Bronchial epithelial cell (primary cell): ENCODE measurements around the gene LAMA3. TPM values are rescaled to one million over a fixed set of nuclear protein-coding genes. Genes with fewer than 3 reads are reported as not detected.
A peak's percentile ranks its signal among the peaks of the same experiment; 100 is the strongest.

Experiments
- DNase-seq: peaks from one replicate; pipeline ENCODE4 v3.0.0-alpha.2; 2010; ENCODE audit warnings: low read depth
- FAIRE-seq: peaks from 2 replicates; lab custom pipeline; 2011; peaks lifted over from hg19 to GRCh38; lab: Jason Lieb, UNC
- H3K27me3 ChIP-seq: 2 replicates; pipeline ENCODE4 v1.5.1; 2011; ENCODE audit warnings: low read length; ENCODE audit not compliant: control insufficient read depth, insufficient read depth
- H3K36me3 ChIP-seq: 2 replicates; pipeline ENCODE4 v1.5.1; 2011; ENCODE audit warnings: low read length; ENCODE audit not compliant: control insufficient read depth, insufficient read depth
- H3K4me3 ChIP-seq: 2 replicates; pipeline ENCODE4 v1.5.1; 2011; ENCODE audit warnings: mild to moderate bottlenecking, low read depth, low read length, control low read depth
- total RNA-seq: library from RNA; depleted of rRNA; stranded (reverse); fragments of >200 nt; gene quantifications from 2 replicates; pipeline ENCODE4 v1.2.1, GENCODE V29; 2014
- TF ChIP-seq, protein P1 (sequence below): IDR thresholded peaks from 2 replicates; pipeline ENCODE4 v1.5.1; 2011; ENCODE audit warnings: mild to moderate bottlenecking, moderate library complexity, low read length, control low read depth, inconsistent platforms; ENCODE audit not compliant: insufficient read depth, severe bottlenecking

LAMA3 gene
- total RNA-seq, 1 donor from 2014 or later: 531 TPM

DNA sequence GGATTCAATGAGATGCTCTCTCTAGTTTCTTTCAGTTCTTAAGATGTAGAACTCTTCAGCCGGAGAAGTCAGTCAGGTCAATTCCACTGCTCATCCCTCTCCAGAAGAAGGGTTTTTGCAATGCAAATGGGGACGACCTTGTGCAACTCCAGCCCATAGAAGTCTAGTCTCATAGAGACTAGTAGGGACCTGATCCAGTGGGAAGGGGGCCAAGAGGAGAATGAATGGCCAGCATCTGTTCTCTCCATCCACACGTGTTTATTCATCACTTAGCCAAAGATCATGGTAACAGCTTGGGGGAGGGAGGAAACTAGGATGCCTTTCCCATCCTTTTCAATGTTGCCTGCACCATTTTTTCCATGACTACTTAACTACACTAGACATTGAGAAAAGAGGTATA is 120.2 kb downstream of the LAMA3 start:
- Histone ChIP-seq H3K36me3 (no peaks in the 10 kb centered on the region), H3K4me3 (no peak overlapping the region), H3K27me3 (no peaks in the 10 kb centered on the region)
- no peak for FAIRE-seq
- TF ChIP-seq, protein P1, sequence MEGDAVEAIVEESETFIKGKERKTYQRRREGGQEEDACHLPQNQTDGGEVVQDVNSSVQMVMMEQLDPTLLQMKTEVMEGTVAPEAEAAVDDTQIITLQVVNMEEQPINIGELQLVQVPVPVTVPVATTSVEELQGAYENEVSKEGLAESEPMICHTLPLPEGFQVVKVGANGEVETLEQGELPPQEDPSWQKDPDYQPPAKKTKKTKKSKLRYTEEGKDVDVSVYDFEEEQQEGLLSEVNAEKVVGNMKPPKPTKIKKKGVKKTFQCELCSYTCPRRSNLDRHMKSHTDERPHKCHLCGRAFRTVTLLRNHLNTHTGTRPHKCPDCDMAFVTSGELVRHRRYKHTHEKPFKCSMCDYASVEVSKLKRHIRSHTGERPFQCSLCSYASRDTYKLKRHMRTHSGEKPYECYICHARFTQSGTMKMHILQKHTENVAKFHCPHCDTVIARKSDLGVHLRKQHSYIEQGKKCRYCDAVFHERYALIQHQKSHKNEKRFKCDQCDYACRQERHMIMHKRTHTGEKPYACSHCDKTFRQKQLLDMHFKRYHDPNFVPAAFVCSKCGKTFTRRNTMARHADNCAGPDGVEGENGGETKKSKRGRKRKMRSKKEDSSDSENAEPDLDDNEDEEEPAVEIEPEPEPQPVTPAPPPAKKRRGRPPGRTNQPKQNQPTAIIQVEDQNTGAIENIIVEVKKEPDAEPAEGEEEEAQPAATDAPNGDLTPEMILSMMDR: no peak
- no peak for DNase-seq

DNA sequence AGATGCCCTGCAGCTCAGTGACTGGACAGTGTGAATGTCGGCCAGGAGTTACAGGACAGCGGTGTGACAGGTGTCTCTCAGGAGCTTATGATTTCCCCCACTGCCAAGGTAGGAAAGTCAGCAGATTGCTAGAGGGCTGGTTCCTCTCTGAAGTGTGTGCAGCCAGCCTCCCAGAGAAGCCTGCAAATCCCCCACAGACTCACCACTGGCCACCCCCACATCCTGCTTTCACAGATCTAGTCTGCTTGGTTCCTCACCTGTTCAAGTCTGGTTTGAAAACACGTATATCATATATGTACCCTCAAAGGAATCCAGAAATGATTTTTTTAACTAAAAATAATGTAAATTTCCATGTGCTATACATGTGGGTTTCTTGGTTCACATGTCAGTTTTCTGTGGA is 121.1 kb downstream of the LAMA3 start:
- no peaks in the 10 kb centered on the region for H3K27me3 ChIP-seq
- H3K36me3 ChIP-seq: no peaks in the 10 kb centered on the region
- no peak for DNase-seq
- TF ChIP-seq, protein P1: no peak
- H3K4me3 ChIP-seq: no peak overlapping the region
- FAIRE-seq: no peak

DNA sequence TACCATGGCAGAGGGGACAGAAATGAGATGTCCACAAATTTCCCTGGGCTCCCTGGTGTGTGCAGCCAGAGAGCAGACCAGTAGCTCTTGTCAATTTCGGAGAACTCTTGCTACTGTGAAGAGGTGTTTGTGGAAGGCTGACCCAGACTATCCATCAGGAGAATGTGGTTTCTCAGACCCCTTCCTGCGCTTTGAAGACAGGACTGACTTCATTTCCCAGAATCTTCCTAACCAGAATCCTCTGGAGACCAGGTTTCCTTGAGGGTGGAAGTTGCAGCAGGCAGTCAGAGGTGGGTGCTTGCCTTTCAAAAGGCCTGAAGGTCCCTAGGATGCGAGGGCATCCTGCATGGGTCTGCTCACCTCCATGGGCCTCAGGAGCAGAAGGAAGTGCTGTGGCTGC is 121.9 kb downstream of the LAMA3 start:
- Histone ChIP-seq H3K4me3 (no peak overlapping the region), H3K36me3 (no peaks in the 10 kb centered on the region), H3K27me3 (no peaks in the 10 kb centered on the region)
- TF ChIP-seq, protein P1: no peak
- no peak for FAIRE-seq
- DNase-seq: no peak

DNA sequence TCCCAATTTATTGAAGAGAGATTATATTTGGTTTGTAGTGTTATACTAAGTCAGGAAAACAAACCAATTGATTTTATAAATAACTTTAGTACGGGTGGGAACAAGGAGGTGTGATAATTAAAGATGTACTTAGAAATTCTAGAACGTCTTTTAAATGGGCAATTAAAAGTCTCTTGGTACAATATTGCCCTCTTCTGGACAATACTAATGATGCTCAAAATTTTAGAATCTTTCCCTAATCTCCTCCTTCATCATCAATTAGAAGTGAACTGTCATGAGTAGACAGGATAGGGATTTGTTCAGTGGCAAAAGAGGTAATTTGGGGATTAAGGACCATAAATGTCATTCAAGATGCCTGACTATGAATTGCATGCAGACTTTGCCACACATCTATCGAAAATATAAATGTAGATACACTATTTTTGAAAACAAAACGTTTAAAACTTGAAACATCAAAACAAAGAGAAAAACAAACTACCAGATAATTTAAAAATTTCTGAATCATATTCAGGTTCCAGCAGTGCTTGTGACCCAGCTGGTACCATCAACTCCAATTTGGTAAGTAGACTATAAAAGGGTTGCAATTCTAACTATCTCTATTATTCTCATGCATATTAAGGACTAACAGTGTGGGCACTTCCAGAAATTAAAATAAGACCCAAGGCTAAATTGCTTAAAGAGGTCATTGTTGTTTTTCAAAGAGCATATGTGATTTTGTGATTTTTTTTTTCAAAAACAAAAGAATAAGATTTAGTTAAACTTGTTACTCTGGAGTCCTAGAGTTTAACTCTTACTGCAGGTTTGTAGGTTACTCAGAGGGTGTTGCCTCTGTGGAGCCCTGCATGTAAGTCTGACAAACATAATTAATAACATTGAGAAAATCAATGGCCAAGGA is 123.5 kb downstream of the LAMA3 start:
- DNase-seq (peak; percentile 54), FAIRE-seq (no peak)
- H3K27me3 ChIP-seq: no peaks in the 10 kb centered on the region
- no peak overlapping the region for H3K4me3 ChIP-seq
- no peaks in the 10 kb centered on the region for H3K36me3 ChIP-seq
- TF ChIP-seq, protein P1: peak; percentile 34

DNA sequence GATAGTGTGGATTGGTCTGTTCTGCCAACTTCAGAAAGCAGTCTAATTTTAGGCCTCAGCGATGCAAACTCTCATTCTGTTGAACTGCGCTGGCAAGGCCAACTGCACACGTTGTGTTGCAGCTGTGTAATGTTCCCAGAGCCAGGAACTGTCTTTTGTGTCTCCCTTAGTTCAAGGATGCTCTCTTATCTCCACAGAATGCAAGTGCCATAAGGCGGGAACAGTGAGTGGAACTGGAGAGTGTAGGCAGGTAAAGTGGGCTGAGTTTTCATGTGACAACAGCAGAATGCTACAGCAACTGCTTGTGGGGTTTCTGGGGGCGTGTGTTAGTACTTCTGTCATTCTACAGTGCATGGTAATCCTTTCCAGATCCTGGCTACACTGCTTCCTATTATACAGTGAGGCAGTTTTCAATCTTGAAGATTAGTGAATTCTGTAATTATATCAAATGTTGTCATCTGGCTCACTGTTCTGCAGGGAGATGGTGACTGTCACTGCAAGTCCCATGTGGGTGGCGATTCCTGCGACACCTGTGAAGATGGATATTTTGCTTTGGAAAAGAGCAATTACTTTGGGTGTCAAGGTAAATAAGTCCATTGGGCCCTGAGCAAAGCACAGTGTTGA is 125.8 kb downstream of the LAMA3 start:
- H3K36me3 ChIP-seq: no peaks in the 10 kb centered on the region
- H3K27me3 ChIP-seq: no peaks in the 10 kb centered on the region
- FAIRE-seq (peak; percentile 47), DNase-seq (no peak)
- TF ChIP-seq, protein P1: no peak
- H3K4me3 ChIP-seq: no peak overlapping the region
